Stimulated activated memory B cell treated with anti-CD40 and anti-IgM and Interleukin-4, amounts not matched to agents 10 μg/mL and 1 μg/mL and 100 μg/mL, for 72 hours (primary cell): ENCODE measurements around the gene QPRT.
A peak's percentile ranks its signal among the peaks of the same experiment; 100 is the strongest.
"Not testable (repeated sequence)": the region's sequence is repeated elsewhere in the genome, so short reads cannot be mapped to it uniquely, and the experiment has no call there.

Experiments
- ATAC-seq: fragments of 150-1000 bp; cut with Tn5 transposase; 2 replicates; pipeline ENCODE4 v1.10.0; 2021
- H3K27ac Mint-ChIP-seq: one replicate; pipeline ENCODE4 v1.8.0; 2022; ENCODE audit warnings: mild to moderate bottlenecking, mixed read lengths
- H3K27me3 Mint-ChIP-seq: one replicate; pipeline ENCODE4 v1.8.0; 2022; ENCODE audit warnings: mixed read lengths
- H3K36me3 Mint-ChIP-seq: one replicate; pipeline ENCODE4 v1.8.0; 2022; ENCODE audit warnings: mixed read lengths
- H3K4me1 Mint-ChIP-seq: one replicate; pipeline ENCODE4 v1.8.0; 2022; ENCODE audit warnings: mixed read lengths
- H3K4me3 Mint-ChIP-seq: one replicate; pipeline ENCODE4 v1.8.0; 2022; ENCODE audit warnings: mild to moderate bottlenecking, moderate library complexity, mixed read lengths
- H3K9me3 Mint-ChIP-seq: one replicate; pipeline ENCODE4 v1.8.0; 2022; ENCODE audit warnings: mixed read lengths

The QPRT gene

GRCh38 chr16:29653471-29653870 is 25.5 kb upstream of the QPRT start:
- Mint-ChIP-seq H3K27me3 (no peaks in the 10 kb centered on the region), H3K9me3 (no peaks in the 10 kb centered on the region), H3K36me3 (no peaks in the 10 kb centered on the region), H3K4me3 (peak overlapping the region; percentile 62), H3K4me1 (peaks cover 32% of the 10 kb centered on the region), H3K27ac (peak overlapping the region; percentile 86)
- ATAC-seq = peak; percentile 92

- H3K4me3 Mint-ChIP-seq = peak overlapping the region; percentile 62
- peaks cover 32% of the 10 kb centered on the region for H3K4me1 Mint-ChIP-seq
- not testable (repeated sequence) for H3K9me3 Mint-ChIP-seq, ATAC-seq, H3K36me3 Mint-ChIP-seq, H3K27me3 Mint-ChIP-seq
- H3K27ac Mint-ChIP-seq = peak overlapping the region; percentile 86
Measured at GRCh38 chr16:29653890-29654289, 25.1 kb upstream of the QPRT start.

- Mint-ChIP-seq H3K4me1 (peaks cover 34% of the 10 kb centered on the region), H3K27ac (peak overlapping the region; percentile 1), H3K36me3 (no peaks in the 10 kb centered on the region), H3K27me3 (no peaks in the 10 kb centered on the region), H3K9me3 (no peaks in the 10 kb centered on the region), H3K4me3 (no peak overlapping the region)
- ATAC-seq = peak; percentile 39
Measured at GRCh38 chr16:29656688-29657523, 22.1 kb upstream of the QPRT start.

GRCh38 chr16:29658705-29659104 is 20.3 kb upstream of the QPRT start:
- no peak overlapping the region for H3K4me3 Mint-ChIP-seq
- H3K27me3 Mint-ChIP-seq = no peaks in the 10 kb centered on the region
- no peak overlapping the region for H3K27ac Mint-ChIP-seq
- H3K4me1 Mint-ChIP-seq = peaks cover 41% of the 10 kb centered on the region
- H3K36me3 Mint-ChIP-seq = no peaks in the 10 kb centered on the region
- H3K9me3 Mint-ChIP-seq = no peaks in the 10 kb centered on the region
- ATAC-seq = no peak

GRCh38 chr16:29662000-29662728 is 16.8 kb upstream of the QPRT start:
- Mint-ChIP-seq H3K9me3 (no peaks in the 10 kb centered on the region), H3K4me3 (peak overlapping the region; percentile 66), H3K27ac (peak overlapping the region; percentile 91), H3K36me3 (no peaks in the 10 kb centered on the region), H3K27me3 (no peaks in the 10 kb centered on the region), H3K4me1 (peaks cover 61% of the 10 kb centered on the region)
- ATAC-seq = no peak

- Mint-ChIP-seq H3K4me1 (peaks cover 66% of the 10 kb centered on the region), H3K27ac (peak overlapping the region; percentile 91)
Measured at GRCh38 chr16:29662729-29663015, 16.3 kb upstream of the QPRT start.

GRCh38 chr16:29663016-29663806 is 15.8 kb upstream of the QPRT start, which contains the start of gene SPN:
SPN (plus strand) TSS chr16:29663247; CDS start chr16:29663729, 482 bp downstream.
- no peak for ATAC-seq
- H3K36me3 Mint-ChIP-seq = no peaks in the 10 kb centered on the region
- peak within 1 kb of the TSS; percentile 66 for H3K4me3 Mint-ChIP-seq
- H3K9me3 Mint-ChIP-seq = no peaks in the 10 kb centered on the region
- H3K27me3 Mint-ChIP-seq = no peaks in the 10 kb centered on the region
- peak within 1 kb of the TSS; percentile 91 for H3K27ac Mint-ChIP-seq
- peaks cover 69% of the 10 kb centered on the region for H3K4me1 Mint-ChIP-seq

More at GRCh38 chr16:29662729-29663015, 16.3 kb upstream of the QPRT start:
- Mint-ChIP-seq H3K27me3 (no peaks in the 10 kb centered on the region), H3K36me3 (no peaks in the 10 kb centered on the region), H3K9me3 (no peaks in the 10 kb centered on the region), H3K4me3 (peak overlapping the region; percentile 66)
- no peak for ATAC-seq

GRCh38 chr16:29663807-29664090 is 15.2 kb upstream of the QPRT start:
- Mint-ChIP-seq H3K27me3 (no peaks in the 10 kb centered on the region), H3K27ac (peak overlapping the region; percentile 91), H3K36me3 (no peaks in the 10 kb centered on the region), H3K9me3 (no peaks in the 10 kb centered on the region), H3K4me1 (peaks cover 69% of the 10 kb centered on the region), H3K4me3 (peak overlapping the region; percentile 66)
- ATAC-seq = no peak

GRCh38 chr16:29664091-29664921 is 14.7 kb upstream of the QPRT start:
- ATAC-seq = no peak
- no peaks in the 10 kb centered on the region for H3K9me3 Mint-ChIP-seq
- H3K4me3 Mint-ChIP-seq = peak overlapping the region; percentile 73
- H3K27ac Mint-ChIP-seq = peak overlapping the region; percentile 91
- H3K27me3 Mint-ChIP-seq = no peaks in the 10 kb centered on the region
- H3K4me1 Mint-ChIP-seq = peaks cover 69% of the 10 kb centered on the region
- H3K36me3 Mint-ChIP-seq = no peaks in the 10 kb centered on the region

GRCh38 chr16:29665294-29666077 is 13.5 kb upstream of the QPRT start:
- no peaks in the 10 kb centered on the region for H3K36me3 Mint-ChIP-seq
- H3K9me3 Mint-ChIP-seq = no peaks in the 10 kb centered on the region
- peak overlapping the region; percentile 73 for H3K4me3 Mint-ChIP-seq
- ATAC-seq = no peak
- H3K27ac Mint-ChIP-seq = peak overlapping the region; percentile 91
- no peaks in the 10 kb centered on the region for H3K27me3 Mint-ChIP-seq
- H3K4me1 Mint-ChIP-seq = peaks cover 69% of the 10 kb centered on the region

GRCh38 chr16:29667322-29667610 is 11.7 kb upstream of the QPRT start:
- H3K36me3 Mint-ChIP-seq, H3K9me3 Mint-ChIP-seq, H3K4me3 Mint-ChIP-seq, H3K27me3 Mint-ChIP-seq, ATAC-seq: not testable (repeated sequence)
- peaks cover 56% of the 10 kb centered on the region for H3K4me1 Mint-ChIP-seq
- peak overlapping the region; percentile 91 for H3K27ac Mint-ChIP-seq

- H3K4me3 Mint-ChIP-seq = no peak overlapping the region
- H3K9me3 Mint-ChIP-seq = no peaks in the 10 kb centered on the region
- peaks cover 51% of the 10 kb centered on the region for H3K4me1 Mint-ChIP-seq
- no peaks in the 10 kb centered on the region for H3K36me3 Mint-ChIP-seq
- ATAC-seq = no peak
- no peak overlapping the region for H3K27ac Mint-ChIP-seq
- H3K27me3 Mint-ChIP-seq = no peaks in the 10 kb centered on the region
Measured at GRCh38 chr16:29667755-29668154, 11.2 kb upstream of the QPRT start.

GRCh38 chr16:29668267-29668666 is 10.7 kb upstream of the QPRT start:
- Mint-ChIP-seq H3K9me3 (no peaks in the 10 kb centered on the region), H3K36me3 (no peaks in the 10 kb centered on the region), H3K27me3 (no peaks in the 10 kb centered on the region), H3K27ac (no peak overlapping the region), H3K4me1 (peaks cover 46% of the 10 kb centered on the region), H3K4me3 (no peak overlapping the region)
- ATAC-seq = no peak

- H3K4me1 Mint-ChIP-seq = peaks cover 7% of the 10 kb centered on the region
- H3K27ac Mint-ChIP-seq = peak overlapping the region; percentile 26
- ATAC-seq = no peak
- H3K9me3 Mint-ChIP-seq = no peaks in the 10 kb centered on the region
- no peaks in the 10 kb centered on the region for H3K36me3 Mint-ChIP-seq
- H3K4me3 Mint-ChIP-seq = no peak overlapping the region
- H3K27me3 Mint-ChIP-seq = no peaks in the 10 kb centered on the region
Measured at GRCh38 chr16:29673501-29673900, 5.5 kb upstream of the QPRT start.
